Right lobe of liver (tissue), 4 donors: ENCODE results near the gene ST6GALNAC5.

Experiments
- POLR2A ChIP-seq: fragments of 450-650 bp; IDR thresholded peaks from one replicate; pipeline ENCODE4 v1.6.1; 2017; ENCODE audit warnings: antibody characterized with exemption, mild to moderate bottlenecking
- TF ChIP-seq, protein P1 (sequence below), 4 donors: fragments of 200-600 bp in 3 of 4; fragments of 450-650 bp in 1 of 4; IDR thresholded peaks; one replicate each; pipeline versions ENCODE4 v1.5.1 to v1.8.0; 2016 to 2022; ENCODE audit warnings: antibody characterized with exemption in 4 of 4, mild to moderate bottlenecking in 2 of 4
- donor health status: DM: no; HTN: no; CAD: no.
- donor health status: DM: no; HTN: no; CAD: no.
- donor health status: DM: no; HTN: yes; CAD: no.

DNA sequence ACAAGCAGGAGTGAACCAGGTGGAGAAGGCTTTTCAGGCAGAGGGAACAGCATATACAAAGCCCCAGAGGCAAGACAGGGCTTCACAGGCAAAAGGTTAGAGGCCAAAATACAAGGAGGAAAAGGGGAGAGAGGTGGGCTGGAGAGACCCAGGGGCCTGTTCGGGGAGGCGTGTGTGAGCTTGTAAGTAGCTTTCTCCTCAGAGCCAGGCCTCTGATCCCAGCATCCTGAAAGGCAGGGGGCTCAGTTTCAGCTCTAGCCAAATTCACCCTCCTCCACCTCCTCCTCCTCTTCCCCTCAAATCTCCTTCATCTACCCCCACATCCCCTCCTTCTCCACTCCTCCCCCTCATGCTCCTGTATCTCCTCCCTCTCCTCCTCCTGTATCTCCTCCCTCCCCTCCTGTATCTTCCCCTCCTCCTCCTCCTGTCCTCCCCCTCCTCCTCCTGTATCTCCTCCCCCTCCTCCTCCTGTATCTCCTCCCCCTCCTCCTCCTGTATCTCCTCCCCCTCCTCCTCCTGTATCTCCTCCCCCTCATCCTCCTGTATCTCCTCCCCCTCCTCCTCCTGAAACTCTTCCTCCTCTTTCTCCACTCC is 148.6 kb downstream of the ST6GALNAC5 start:
- TF ChIP-seq, protein P1, sequence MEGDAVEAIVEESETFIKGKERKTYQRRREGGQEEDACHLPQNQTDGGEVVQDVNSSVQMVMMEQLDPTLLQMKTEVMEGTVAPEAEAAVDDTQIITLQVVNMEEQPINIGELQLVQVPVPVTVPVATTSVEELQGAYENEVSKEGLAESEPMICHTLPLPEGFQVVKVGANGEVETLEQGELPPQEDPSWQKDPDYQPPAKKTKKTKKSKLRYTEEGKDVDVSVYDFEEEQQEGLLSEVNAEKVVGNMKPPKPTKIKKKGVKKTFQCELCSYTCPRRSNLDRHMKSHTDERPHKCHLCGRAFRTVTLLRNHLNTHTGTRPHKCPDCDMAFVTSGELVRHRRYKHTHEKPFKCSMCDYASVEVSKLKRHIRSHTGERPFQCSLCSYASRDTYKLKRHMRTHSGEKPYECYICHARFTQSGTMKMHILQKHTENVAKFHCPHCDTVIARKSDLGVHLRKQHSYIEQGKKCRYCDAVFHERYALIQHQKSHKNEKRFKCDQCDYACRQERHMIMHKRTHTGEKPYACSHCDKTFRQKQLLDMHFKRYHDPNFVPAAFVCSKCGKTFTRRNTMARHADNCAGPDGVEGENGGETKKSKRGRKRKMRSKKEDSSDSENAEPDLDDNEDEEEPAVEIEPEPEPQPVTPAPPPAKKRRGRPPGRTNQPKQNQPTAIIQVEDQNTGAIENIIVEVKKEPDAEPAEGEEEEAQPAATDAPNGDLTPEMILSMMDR (IDR thresholded peaks at IDR 0.05): no peak
- TF ChIP-seq POLR2A: no peak
